Osteoblast (primary cell): ENCODE data around the gene CD19. TPM values are rescaled to one million over a fixed set of nuclear protein-coding genes. Genes with fewer than 3 reads are reported as not detected.
"Not testable (repeated sequence)": the region's sequence is repeated elsewhere in the genome, so short reads cannot be mapped to it uniquely, and the experiment has no call there.

Experiments used
- DNase-seq: peaks from one replicate; pipeline ENCODE4 v3.0.0; 2011; ENCODE audit warnings: low spot score, mixed read lengths; ENCODE audit not compliant: insufficient read length; ENCODE audit errors: missing footprints
- H2AFZ ChIP-seq: 2 replicates; pipeline ENCODE4 v1.6.0; 2011; ENCODE audit warnings: mild to moderate bottlenecking, low read length
- H3K27ac ChIP-seq: 2 replicates; pipeline ENCODE4 v1.5.1; 2011; ENCODE audit warnings: mild to moderate bottlenecking, low read depth, low read length, moderate library complexity
- H3K27me3 ChIP-seq: 2 replicates; pipeline ENCODE4 v1.6.0; 2012; ENCODE audit warnings: mild to moderate bottlenecking, control low read depth, inconsistent platforms, low read length, moderate library complexity; ENCODE audit not compliant: insufficient read depth
- H3K36me3 ChIP-seq: 2 replicates; pipeline ENCODE4 v1.5.1; 2011; ENCODE audit warnings: mild to moderate bottlenecking, low read length, control low read depth, moderate library complexity; ENCODE audit not compliant: insufficient read depth
- H3K4me1 ChIP-seq: 2 replicates; pipeline ENCODE4 v1.5.1; 2011; ENCODE audit warnings: mild to moderate bottlenecking, low read length, control low read depth, moderate library complexity; ENCODE audit not compliant: insufficient read depth
- H3K4me2 ChIP-seq: 2 replicates; pipeline ENCODE4 v1.6.0; 2011; ENCODE audit warnings: mild to moderate bottlenecking, low read length; ENCODE audit not compliant: insufficient read depth
- H3K4me3 ChIP-seq: fragments of 200-600 bp; sonication (generic); 3 replicates; pipeline ENCODE4 v1.5.1; 2012; ENCODE audit warnings: mild to moderate bottlenecking, low read length, inconsistent platforms; ENCODE audit not compliant: insufficient read depth
- H3K79me2 ChIP-seq: 2 replicates; pipeline ENCODE4 v1.6.0; 2012; ENCODE audit warnings: mild to moderate bottlenecking, low read length, control low read depth, inconsistent platforms; ENCODE audit not compliant: insufficient read depth
- H3K9me3 ChIP-seq: 2 replicates; pipeline ENCODE4 v1.5.1; 2011; ENCODE audit warnings: low read depth, low read length, control low read depth
- H4K20me1 ChIP-seq: 2 replicates; pipeline ENCODE4 v1.6.0; 2012; ENCODE audit warnings: mild to moderate bottlenecking, low read length, control low read depth; ENCODE audit not compliant: insufficient read depth
- CTCF ChIP-seq: IDR thresholded peaks from 2 replicates; pipeline ENCODE4 v1.5.1; 2011; ENCODE audit warnings: mild to moderate bottlenecking, low read depth, low read length, moderate library complexity; ENCODE audit errors: extremely low read depth
- total RNA-seq: library from RNA; depleted of rRNA; stranded (reverse); fragments of >200 nt; gene quantifications from 2 replicates; pipeline ENCODE4 v1.2.3, GENCODE V29; 2012

CD19 gene
- total RNA-seq, 1 donor, result not detected

DNA sequence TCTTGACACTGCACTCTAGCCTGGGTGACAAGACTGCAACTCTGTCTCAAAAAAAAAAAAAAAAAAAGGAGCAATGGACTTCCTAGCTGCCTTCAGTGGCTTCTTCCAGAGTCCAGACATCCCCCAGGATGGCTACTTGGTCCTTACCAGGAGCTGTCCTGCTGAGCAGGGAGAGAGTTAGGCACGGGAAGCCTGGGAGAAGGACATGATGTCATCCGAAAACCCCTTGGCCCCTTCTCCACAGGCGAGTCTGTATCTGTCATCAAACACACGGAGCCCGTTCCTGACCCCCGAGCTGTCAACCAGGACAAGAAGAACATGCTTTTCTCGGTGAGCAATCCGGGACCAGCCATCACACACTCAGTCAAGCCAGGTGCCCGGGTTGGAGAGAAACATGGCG lies 44.8 kb upstream of the CD19 start:
- H3K9me3 ChIP-seq, result no peaks in the 10 kb centered on the region
- TF ChIP-seq CTCF, result no peak
- no peak overlapping the region for H2AFZ ChIP-seq
- H3K4me3 ChIP-seq, result no peak overlapping the region
- no peaks in the 10 kb centered on the region for H4K20me1 ChIP-seq
- no peaks in the 10 kb centered on the region for H3K79me2 ChIP-seq
- no peak overlapping the region for H3K4me2 ChIP-seq
- no peaks in the 10 kb centered on the region for H3K36me3 ChIP-seq
- peak; percentile 8 for DNase-seq
- H3K4me1 ChIP-seq, result no peaks in the 10 kb centered on the region
- no peaks in the 10 kb centered on the region for H3K27me3 ChIP-seq
- H3K27ac ChIP-seq, result no peak overlapping the region

DNA sequence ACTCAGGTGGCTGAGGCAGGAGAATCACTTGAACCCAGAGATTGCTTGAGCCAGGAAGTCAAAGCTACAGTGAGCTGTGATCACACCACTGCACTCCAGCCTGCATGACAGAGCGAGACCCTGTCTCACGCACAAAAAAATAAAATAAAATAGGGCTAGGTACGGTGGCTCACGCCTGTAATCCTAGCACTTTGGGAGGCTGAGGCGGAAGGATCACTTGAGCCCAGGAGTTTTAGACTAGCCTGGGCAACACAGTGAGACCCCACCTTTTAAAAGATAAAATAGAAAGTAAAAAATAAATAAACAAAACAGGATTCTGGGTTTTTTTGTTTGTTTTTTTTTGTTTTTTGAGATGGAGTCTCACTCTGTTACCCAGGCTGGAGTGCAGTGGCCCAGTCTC lies 41.4 kb upstream of the CD19 start:
- not testable (repeated sequence) for H3K9me3 ChIP-seq, H3K4me1 ChIP-seq, H3K27me3 ChIP-seq, H3K36me3 ChIP-seq, H3K79me2 ChIP-seq, H2AFZ ChIP-seq, H3K27ac ChIP-seq, H4K20me1 ChIP-seq, H3K4me2 ChIP-seq, H3K4me3 ChIP-seq, DNase-seq

DNA sequence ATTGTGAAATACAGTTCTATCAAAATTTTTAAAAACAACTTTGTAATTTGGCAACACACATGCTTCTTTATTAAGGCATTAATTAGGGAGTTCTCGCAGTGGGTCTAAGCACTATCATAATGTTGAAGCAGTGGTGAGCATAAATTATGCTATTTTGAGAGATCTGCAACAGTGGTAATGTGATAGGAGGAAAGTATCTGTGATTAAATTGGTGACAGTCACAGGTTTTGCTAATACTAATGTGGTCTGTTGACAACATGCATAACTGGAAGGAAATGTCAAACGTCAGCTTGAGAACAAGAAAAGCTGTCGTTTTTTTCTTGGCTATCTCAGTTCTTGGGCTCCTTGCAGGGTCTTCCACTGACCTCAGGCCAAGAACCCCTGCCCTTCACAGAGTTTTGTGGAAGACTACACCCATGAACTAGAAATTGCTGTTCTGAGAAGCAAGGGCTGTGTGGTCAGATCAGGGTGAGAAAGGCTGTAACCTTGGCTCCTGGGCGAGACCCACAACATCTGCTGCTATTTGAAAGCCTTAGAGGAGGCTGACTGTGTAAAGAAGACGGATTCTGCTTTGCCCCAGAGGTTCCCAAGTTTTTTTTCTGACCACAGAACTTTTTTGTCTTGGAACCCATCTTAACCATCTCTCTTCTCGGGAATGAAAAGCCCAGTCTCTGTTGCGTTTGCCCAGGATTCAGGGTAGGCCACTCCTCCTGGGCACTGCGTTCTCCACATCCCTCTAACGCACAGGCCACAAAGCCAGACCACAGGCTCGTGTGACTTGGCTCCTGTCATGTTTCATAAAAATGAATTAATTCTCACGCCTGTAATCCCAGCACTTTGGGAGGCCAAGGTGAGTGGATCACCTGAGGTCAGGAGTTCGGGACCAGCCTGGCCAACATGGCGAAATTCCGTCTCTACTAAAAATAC lies 39.5 kb upstream of the CD19 start:
- H2AFZ ChIP-seq, result no peak overlapping the region
- H3K79me2 ChIP-seq, result no peaks in the 10 kb centered on the region
- no peak overlapping the region for H3K4me3 ChIP-seq
- H3K9me3 ChIP-seq, result no peaks in the 10 kb centered on the region
- H3K36me3 ChIP-seq, result no peaks in the 10 kb centered on the region
- no peak for TF ChIP-seq CTCF
- H3K27ac ChIP-seq, result no peak overlapping the region
- H3K27me3 ChIP-seq, result no peaks in the 10 kb centered on the region
- peak; percentile 3 for DNase-seq
- H3K4me2 ChIP-seq, result no peak overlapping the region
- no peaks in the 10 kb centered on the region for H4K20me1 ChIP-seq
- no peaks in the 10 kb centered on the region for H3K4me1 ChIP-seq

DNA sequence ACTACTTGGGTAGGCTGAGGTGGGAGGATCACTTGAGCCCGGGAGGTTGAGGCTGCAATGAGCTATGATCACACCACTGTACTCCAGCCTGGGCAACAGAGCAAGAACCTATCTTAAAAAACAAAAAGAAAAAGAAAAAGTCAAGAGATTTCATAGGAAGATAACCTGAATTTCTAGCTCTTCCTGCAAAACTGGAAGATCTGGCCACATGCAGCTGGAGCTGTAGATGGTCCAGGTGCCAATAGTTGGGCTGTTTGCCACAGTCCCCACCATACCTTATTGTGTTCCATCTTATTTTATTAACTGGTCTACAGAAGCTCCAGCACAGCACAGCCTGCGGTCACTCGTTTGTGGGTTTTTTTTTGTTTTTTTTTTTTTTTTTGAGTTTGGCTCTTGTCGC lies 38.5 kb upstream of the CD19 start:
- no peak overlapping the region for H2AFZ ChIP-seq
- no peaks in the 10 kb centered on the region for H3K27me3 ChIP-seq
- no peak overlapping the region for H3K4me3 ChIP-seq
- H3K27ac ChIP-seq, result no peak overlapping the region
- DNase-seq, result no peak
- H4K20me1 ChIP-seq, result no peaks in the 10 kb centered on the region
- no peaks in the 10 kb centered on the region for H3K4me1 ChIP-seq
- no peak overlapping the region for H3K4me2 ChIP-seq
- no peaks in the 10 kb centered on the region for H3K9me3 ChIP-seq
- no peak for TF ChIP-seq CTCF
- H3K79me2 ChIP-seq, result no peaks in the 10 kb centered on the region
- H3K36me3 ChIP-seq, result no peaks in the 10 kb centered on the region
